MM.1S (cell line): ENCODE data around the gene ARMC3.

Experiments
- CTCF ChIP-seq: fragments of 300-600 bp; sonication (generic); IDR thresholded peaks from 2 replicates; pipeline ENCODE4 v1.5.1; 2016; ENCODE audit warnings: antibody characterized with exemption, low read length, mixed read lengths
- EZH2 ChIP-seq: fragments of 300-600 bp; sonication (generic); optimal IDR thresholded peaks from 2 replicates; pipeline ENCODE3; 2017; ENCODE audit warnings: low read depth, mild to moderate bottlenecking, antibody characterized with exemption, low read length, mixed read lengths

GRCh38 chr10:23053036-23053435, 125.2 kb downstream of the ARMC3 start:
- TF ChIP-seq CTCF = no peak
- TF ChIP-seq EZH2 = no peak
